ENCODE measurements around the gene RNASEH2A.

DNA sequence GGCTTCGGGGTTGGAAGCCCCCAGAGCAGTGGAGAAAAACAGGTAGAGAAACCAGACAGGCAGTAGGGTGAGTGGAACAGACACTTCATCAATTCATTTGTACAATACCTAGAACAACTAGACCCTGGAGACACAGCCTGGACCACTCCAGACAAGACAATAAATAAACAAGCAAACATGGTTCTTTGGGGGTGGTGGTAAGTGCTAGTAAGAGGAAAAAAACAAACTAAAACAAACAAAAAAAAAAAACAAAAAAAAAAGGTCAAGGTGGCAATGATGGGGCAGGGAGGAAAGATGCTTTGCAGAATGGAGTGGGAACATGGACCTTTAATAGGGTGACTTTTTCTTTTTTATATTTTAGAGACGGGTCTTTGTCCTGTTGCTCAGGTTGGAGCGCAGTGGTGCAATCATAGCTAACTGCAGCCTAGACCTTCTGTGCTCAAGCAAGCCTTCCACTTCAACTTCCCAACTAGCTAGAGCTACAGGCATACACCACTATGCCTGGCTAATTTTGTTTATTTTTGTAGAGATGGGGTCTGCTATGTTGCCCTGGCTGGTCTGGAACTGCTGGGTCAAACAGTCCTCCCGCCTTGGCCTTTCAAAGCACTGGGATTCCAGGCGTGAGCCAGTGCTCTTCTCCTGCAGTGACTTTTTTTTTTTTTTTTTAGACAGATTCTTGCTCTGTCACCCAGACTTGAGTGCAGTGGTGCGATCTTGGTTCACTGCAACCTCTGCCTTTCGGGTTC is 12.0 kb upstream of the RNASEH2A start:
- TF ChIP-seq, protein P1, sequence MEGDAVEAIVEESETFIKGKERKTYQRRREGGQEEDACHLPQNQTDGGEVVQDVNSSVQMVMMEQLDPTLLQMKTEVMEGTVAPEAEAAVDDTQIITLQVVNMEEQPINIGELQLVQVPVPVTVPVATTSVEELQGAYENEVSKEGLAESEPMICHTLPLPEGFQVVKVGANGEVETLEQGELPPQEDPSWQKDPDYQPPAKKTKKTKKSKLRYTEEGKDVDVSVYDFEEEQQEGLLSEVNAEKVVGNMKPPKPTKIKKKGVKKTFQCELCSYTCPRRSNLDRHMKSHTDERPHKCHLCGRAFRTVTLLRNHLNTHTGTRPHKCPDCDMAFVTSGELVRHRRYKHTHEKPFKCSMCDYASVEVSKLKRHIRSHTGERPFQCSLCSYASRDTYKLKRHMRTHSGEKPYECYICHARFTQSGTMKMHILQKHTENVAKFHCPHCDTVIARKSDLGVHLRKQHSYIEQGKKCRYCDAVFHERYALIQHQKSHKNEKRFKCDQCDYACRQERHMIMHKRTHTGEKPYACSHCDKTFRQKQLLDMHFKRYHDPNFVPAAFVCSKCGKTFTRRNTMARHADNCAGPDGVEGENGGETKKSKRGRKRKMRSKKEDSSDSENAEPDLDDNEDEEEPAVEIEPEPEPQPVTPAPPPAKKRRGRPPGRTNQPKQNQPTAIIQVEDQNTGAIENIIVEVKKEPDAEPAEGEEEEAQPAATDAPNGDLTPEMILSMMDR (IDR thresholded peaks at IDR 0.05), result no peak
- no peak for TF ChIP-seq POLR2A (IDR thresholded peaks at IDR 0.05)

All from adrenal gland (tissue), 5 donors.